ENCODE measurements around the gene LDB3. TPM values are rescaled to one million over a fixed set of nuclear protein-coding genes. Genes with fewer than 3 reads are reported as not detected.
A peak's percentile ranks its signal among the peaks of the same experiment; 100 is the strongest.

Gene LDB3
- total RNA-seq, 5 donors from 2014 or later (not counting 1 experiment from before 2014, with no cell fraction given): 0.07 to 0.16 (median 0.12) TPM; not detected in 2

DNA sequence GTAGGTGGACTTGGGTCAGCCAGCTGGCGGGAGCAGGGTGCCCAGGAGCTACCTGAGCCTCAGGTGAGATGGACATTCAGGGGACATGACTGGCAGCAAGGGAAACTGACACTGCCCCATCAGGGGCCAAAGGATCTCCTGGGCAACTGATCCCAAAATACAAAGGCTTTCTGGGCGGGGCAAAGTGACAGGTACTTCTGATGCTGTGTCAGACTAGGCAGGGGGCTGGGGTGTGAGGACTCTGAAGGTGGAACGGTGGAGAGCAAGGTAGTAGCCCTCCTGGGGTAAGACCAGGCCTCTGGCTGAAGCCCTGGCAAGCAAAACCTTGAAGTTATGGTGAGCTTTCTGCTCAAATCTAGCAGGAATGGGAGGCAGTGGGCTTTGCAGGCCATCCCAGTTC is 9.6 kb upstream of the LDB3 start:
- H3K9me3 ChIP-seq: no peaks in the 10 kb centered on the region
- H3K27ac ChIP-seq (ENCODE audit: low read length): no peak overlapping the region
- DNase-seq (no peak), ATAC-seq (replicated peaks in 1 of 4) (no peak)
- Mint-ChIP-seq H3K4me1 (no peaks in the 10 kb centered on the region), H3K27ac (no peak overlapping the region), H3K36me3 (no peaks in the 10 kb centered on the region), H3K4me3 (no peak overlapping the region), H3K9me3 (no peaks in the 10 kb centered on the region), H3K27me3 (peaks cover 0 to 3% of the 10 kb centered on the region in 2 donors)
- 48% methylated on average over 3 of the region's 3 CpGs for WGBS (ENCODE audit: insufficient coverage)
- peaks cover 0 to 5% of the 10 kb centered on the region in 2 experiments for H3K27me3 ChIP-seq (replicated peaks in 1 of 2; ENCODE audit: control insufficient read depth in 2 of 2, extremely low read depth in 1 of 2, insufficient read depth in 2 of 2, low read length in 1 of 2)
- no peaks in the 10 kb centered on the region for H3K4me1 ChIP-seq (ENCODE audit: control insufficient read depth in 1 of 2, extremely low read depth in 1 of 2, insufficient read depth in 2 of 2, low read length in 2 of 2)
- no peak overlapping the region for H3K4me3 ChIP-seq (ENCODE audit: control insufficient read depth in 1 of 2, extremely low read depth in 1 of 2, low read length in 1 of 2)
- ChIA-PET CTCF (no interaction called here), POLR2A (no interaction called here)
- H3K36me3 ChIP-seq (ENCODE audit: control insufficient read depth in 2 of 2, extremely low read depth in 1 of 2, insufficient read depth in 1 of 2, low read length in 1 of 2): no peaks in the 10 kb centered on the region

DNA sequence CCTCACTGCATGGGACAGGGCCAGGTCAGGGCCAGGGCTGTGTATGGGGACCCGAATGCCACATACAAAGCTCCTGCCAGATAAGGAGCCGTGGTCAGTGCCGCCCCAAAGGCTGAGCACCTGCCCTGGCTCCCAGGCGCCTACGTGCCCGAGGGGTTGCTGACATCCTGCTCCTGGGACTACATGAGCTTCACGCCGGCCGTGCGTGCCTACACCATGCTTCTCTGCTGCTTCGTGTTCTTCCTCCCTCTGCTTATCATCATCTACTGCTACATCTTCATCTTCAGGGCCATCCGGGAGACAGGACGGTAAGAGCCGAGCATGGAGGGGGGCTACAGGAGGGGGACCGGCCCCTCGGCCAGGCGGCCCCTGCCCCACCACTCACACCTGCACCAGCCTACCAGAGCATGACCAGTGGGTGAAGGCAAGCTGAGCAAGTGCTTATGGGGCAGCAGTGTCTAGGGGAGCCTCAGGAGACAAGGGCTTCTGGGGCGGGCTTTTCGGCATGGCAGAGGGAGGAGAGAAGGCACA is 9.1 kb upstream of the LDB3 start:
- Mint-ChIP-seq H3K4me3 (no peak overlapping the region), H3K27me3 (peaks cover 0 to 3% of the 10 kb centered on the region in 2 donors), H3K4me1 (no peaks in the 10 kb centered on the region), H3K9me3 (no peaks in the 10 kb centered on the region), H3K36me3 (no peaks in the 10 kb centered on the region), H3K27ac (no peak overlapping the region)
- no peak for ATAC-seq (replicated peaks in 1 of 4)
- no peaks in the 10 kb centered on the region for H3K9me3 ChIP-seq
- H3K36me3 ChIP-seq (ENCODE audit: control insufficient read depth in 2 of 2, extremely low read depth in 1 of 2, insufficient read depth in 1 of 2, low read length in 1 of 2): no peaks in the 10 kb centered on the region
- no peak overlapping the region for H3K27ac ChIP-seq (ENCODE audit: low read length)
- H3K4me3 ChIP-seq (ENCODE audit: control insufficient read depth in 1 of 2, extremely low read depth in 1 of 2, low read length in 1 of 2): no peak overlapping the region
- ChIA-PET POLR2A (no interaction called here), CTCF (no interaction called here)
- DNase-seq: no peak
- no peaks in the 10 kb centered on the region for H3K4me1 ChIP-seq (ENCODE audit: control insufficient read depth in 1 of 2, extremely low read depth in 1 of 2, insufficient read depth in 2 of 2, low read length in 2 of 2)
- peaks cover 0 to 5% of the 10 kb centered on the region in 2 experiments for H3K27me3 ChIP-seq (replicated peaks in 1 of 2; ENCODE audit: control insufficient read depth in 2 of 2, extremely low read depth in 1 of 2, insufficient read depth in 2 of 2, low read length in 1 of 2)
- 79% methylated on average over 12 of the region's 19 CpGs for WGBS (ENCODE audit: insufficient coverage)

- DNase-seq: peak in 1 of 35 experiments; percentile 2
- WGBS (ENCODE audit: insufficient coverage): 78% methylated on average over 15 of the region's 17 CpGs
- H3K4me1 Mint-ChIP-seq: no peaks in the 10 kb centered on the region
- Histone ChIP-seq H3K27me3 (replicated peaks in 1 of 2; ENCODE audit: control insufficient read depth in 2 of 2, extremely low read depth in 1 of 2, insufficient read depth in 2 of 2, low read length in 1 of 2) (peaks cover 0 to 5% of the 10 kb centered on the region in 2 experiments), H3K4me1 (ENCODE audit: control insufficient read depth in 1 of 2, extremely low read depth in 1 of 2, insufficient read depth in 2 of 2, low read length in 2 of 2) (no peaks in the 10 kb centered on the region), H3K4me3 (ENCODE audit: control insufficient read depth in 1 of 2, extremely low read depth in 1 of 2, low read length in 1 of 2) (no peak overlapping the region), H3K9me3 (no peaks in the 10 kb centered on the region), H3K27ac (ENCODE audit: low read length) (no peak overlapping the region), H3K36me3 (ENCODE audit: control insufficient read depth in 2 of 2, extremely low read depth in 1 of 2, insufficient read depth in 1 of 2, low read length in 1 of 2) (no peaks in the 10 kb centered on the region)
- no peak for ATAC-seq (replicated peaks in 1 of 4)
- CTCF ChIA-PET: interaction anchor here in 1 of 2 donors (0.5 kb wide), 1 partner anchor 93 kb away, joined by 3 read pairs; no protein-coding TSS in a partner anchor
- no peak overlapping the region for H3K4me3 Mint-ChIP-seq
- H3K9me3 Mint-ChIP-seq: no peaks in the 10 kb centered on the region
- no peak overlapping the region for H3K27ac Mint-ChIP-seq
- no peaks in the 10 kb centered on the region for H3K36me3 Mint-ChIP-seq
- H3K27me3 Mint-ChIP-seq: peaks cover 0 to 3% of the 10 kb centered on the region in 2 donors
- POLR2A ChIA-PET: no interaction called here
These were observed 8.4 kb upstream of the LDB3 start for GRCh38 chr10:86659721-86660453.

- ChIA-PET POLR2A (no interaction called here), CTCF (interaction anchor here in 1 of 2 donors (0.6 kb wide), 1 partner anchor 166 kb away, joined by 3 read pairs; no protein-coding TSS in a partner anchor)
- H3K27me3 ChIP-seq (replicated peaks in 1 of 2; ENCODE audit: control insufficient read depth in 2 of 2, extremely low read depth in 1 of 2, insufficient read depth in 2 of 2, low read length in 1 of 2): peaks cover 0 to 5% of the 10 kb centered on the region in 2 experiments
- WGBS (ENCODE audit: insufficient coverage): 83% methylated on average over 14 of the region's 17 CpGs
- no peaks in the 10 kb centered on the region for H3K4me1 Mint-ChIP-seq
- no peaks in the 10 kb centered on the region for H3K9me3 Mint-ChIP-seq
- ATAC-seq (replicated peaks in 1 of 4) (no peak), DNase-seq (peak in 1 of 35 experiments; percentile 2)
- no peak overlapping the region for H3K4me3 ChIP-seq (ENCODE audit: control insufficient read depth in 1 of 2, extremely low read depth in 1 of 2, low read length in 1 of 2)
- H3K27ac ChIP-seq (ENCODE audit: low read length): no peak overlapping the region
- H3K27me3 Mint-ChIP-seq: peaks cover 0 to 3% of the 10 kb centered on the region in 2 donors
- no peak overlapping the region for H3K4me3 Mint-ChIP-seq
- no peaks in the 10 kb centered on the region for H3K36me3 Mint-ChIP-seq
- no peaks in the 10 kb centered on the region for H3K36me3 ChIP-seq (ENCODE audit: control insufficient read depth in 2 of 2, extremely low read depth in 1 of 2, insufficient read depth in 1 of 2, low read length in 1 of 2)
- H3K4me1 ChIP-seq (ENCODE audit: control insufficient read depth in 1 of 2, extremely low read depth in 1 of 2, insufficient read depth in 2 of 2, low read length in 2 of 2): no peaks in the 10 kb centered on the region
- no peaks in the 10 kb centered on the region for H3K9me3 ChIP-seq
- H3K27ac Mint-ChIP-seq: no peak overlapping the region
These were observed 6.9 kb upstream of the LDB3 start for GRCh38 chr10:86661161-86662025.

GRCh38 chr10:86662186-86663045 is 5.9 kb upstream of the LDB3 start:
- no peak overlapping the region for H3K27ac Mint-ChIP-seq
- H3K4me1 Mint-ChIP-seq: no peaks in the 10 kb centered on the region
- H3K27me3 ChIP-seq (replicated peaks in 1 of 2; ENCODE audit: control insufficient read depth in 2 of 2, extremely low read depth in 1 of 2, insufficient read depth in 2 of 2, low read length in 1 of 2): peaks cover 0 to 5% of the 10 kb centered on the region in 2 experiments
- no peak overlapping the region for H3K4me3 Mint-ChIP-seq
- DNase-seq: no peak
- no peaks in the 10 kb centered on the region for H3K36me3 Mint-ChIP-seq
- ChIA-PET POLR2A (no interaction called here), CTCF (interaction anchor here in 1 of 2 donors (0.6 kb wide), 1 partner anchor 165 kb away, joined by 3 read pairs; no protein-coding TSS in a partner anchor)
- H3K9me3 ChIP-seq: no peaks in the 10 kb centered on the region
- no peak for ATAC-seq (replicated peaks in 1 of 4)
- no peaks in the 10 kb centered on the region for H3K27me3 Mint-ChIP-seq
- H3K9me3 Mint-ChIP-seq: no peaks in the 10 kb centered on the region
- 67% methylated on average over 10 of the region's 19 CpGs for WGBS (ENCODE audit: insufficient coverage)
- H3K4me3 ChIP-seq (ENCODE audit: control insufficient read depth in 1 of 2, extremely low read depth in 1 of 2, low read length in 1 of 2): no peak overlapping the region
- H3K4me1 ChIP-seq (ENCODE audit: control insufficient read depth in 1 of 2, extremely low read depth in 1 of 2, insufficient read depth in 2 of 2, low read length in 2 of 2): no peaks in the 10 kb centered on the region
- no peaks in the 10 kb centered on the region for H3K36me3 ChIP-seq (ENCODE audit: control insufficient read depth in 2 of 2, extremely low read depth in 1 of 2, insufficient read depth in 1 of 2, low read length in 1 of 2)
- no peak overlapping the region for H3K27ac ChIP-seq (ENCODE audit: low read length)

- Histone ChIP-seq H3K4me1 (ENCODE audit: control insufficient read depth in 1 of 2, extremely low read depth in 1 of 2, insufficient read depth in 2 of 2, low read length in 2 of 2) (no peaks in the 10 kb centered on the region), H3K27ac (ENCODE audit: low read length) (no peak overlapping the region), H3K4me3 (ENCODE audit: control insufficient read depth in 1 of 2, extremely low read depth in 1 of 2, low read length in 1 of 2) (no peak overlapping the region), H3K9me3 (no peaks in the 10 kb centered on the region), H3K36me3 (ENCODE audit: control insufficient read depth in 2 of 2, extremely low read depth in 1 of 2, insufficient read depth in 1 of 2, low read length in 1 of 2) (no peaks in the 10 kb centered on the region), H3K27me3 (replicated peaks in 1 of 2; ENCODE audit: control insufficient read depth in 2 of 2, extremely low read depth in 1 of 2, insufficient read depth in 2 of 2, low read length in 1 of 2) (peaks cover 0 to 5% of the 10 kb centered on the region in 2 experiments)
- H3K4me1 Mint-ChIP-seq: no peaks in the 10 kb centered on the region
- no peaks in the 10 kb centered on the region for H3K9me3 Mint-ChIP-seq
- no peak overlapping the region for H3K4me3 Mint-ChIP-seq
- POLR2A ChIA-PET: no interaction called here
- 71% methylated on average over 1 of the region's 8 CpGs for WGBS (ENCODE audit: insufficient coverage)
- no peaks in the 10 kb centered on the region for H3K27me3 Mint-ChIP-seq
- H3K36me3 Mint-ChIP-seq: no peaks in the 10 kb centered on the region
- CTCF ChIA-PET: no interaction called here
- H3K27ac Mint-ChIP-seq: no peak overlapping the region
- no peak for ATAC-seq (replicated peaks in 1 of 4)
- DNase-seq: no peak
These were observed 5.3 kb upstream of the LDB3 start for GRCh38 chr10:86663046-86663345.

Measured in T-cell (primary cell).